H9 (cell line): ENCODE measurements around the gene DGCR8. TPM values are rescaled to one million over a fixed set of nuclear protein-coding genes. Genes with fewer than 3 reads are reported as not detected.

Source experiments
- DNase-seq: peaks from one replicate; pipeline ENCODE4 v3.0.0-alpha.2; 2017
- H2AFZ ChIP-seq: one replicate; pipeline ENCODE4 v1.6.1; 2013; ENCODE audit warnings: mild to moderate bottlenecking, low read length, control low read depth, moderate library complexity
- H2AK5ac ChIP-seq: 2 replicates; pipeline ENCODE4 v1.6.1; 2013; ENCODE audit warnings: low read length, control low read depth, mixed read lengths; ENCODE audit not compliant: insufficient read length
- H2BK120ac ChIP-seq: one replicate; pipeline ENCODE4 v1.6.1; 2013; ENCODE audit warnings: low read depth, mild to moderate bottlenecking, low read length, control low read depth, inconsistent platforms; ENCODE audit not compliant: poor library complexity, severe bottlenecking
- H2BK12ac ChIP-seq: 2 replicates; pipeline ENCODE4 v1.6.1; 2013; ENCODE audit warnings: low read length, control low read depth, mixed read lengths, low read depth; ENCODE audit not compliant: insufficient read length
- H2BK15ac ChIP-seq: 2 replicates; pipeline ENCODE4 v1.6.1; 2013; ENCODE audit warnings: low read depth, low read length, control low read depth
- H2BK20ac ChIP-seq: one replicate; pipeline ENCODE4 v1.6.1; 2013; ENCODE audit warnings: low read depth, mild to moderate bottlenecking, low read length, control low read depth, inconsistent platforms; ENCODE audit not compliant: poor library complexity, severe bottlenecking
- H2BK5ac ChIP-seq: 2 replicates; pipeline ENCODE4 v1.6.1; 2013; ENCODE audit warnings: low read length, control low read depth, mixed read lengths; ENCODE audit not compliant: insufficient read length
- H3K14ac ChIP-seq: 2 replicates; pipeline ENCODE4 v1.6.1; 2013; ENCODE audit warnings: low read length, control low read depth; ENCODE audit not compliant: insufficient read depth
- H3K18ac ChIP-seq: 2 replicates; pipeline ENCODE4 v1.6.1; 2013; ENCODE audit warnings: low read depth, mild to moderate bottlenecking, mixed read lengths, low read length, control low read depth; ENCODE audit not compliant: insufficient read length
- H3K23ac ChIP-seq: 2 replicates; pipeline ENCODE4 v1.6.1; 2013; ENCODE audit warnings: low read length, control low read depth, mixed read lengths, low read depth; ENCODE audit not compliant: insufficient read length
- H3K23me2 ChIP-seq: 2 replicates; pipeline ENCODE4 v1.6.1; 2013; ENCODE audit warnings: low read depth, mild to moderate bottlenecking, mixed read lengths, low read length, control low read depth; ENCODE audit not compliant: insufficient read length, poor library complexity, severe bottlenecking
- H3K27ac ChIP-seq: 2 replicates; pipeline ENCODE4 v1.5.1; 2013; ENCODE audit warnings: low read length, control low read depth, mixed read lengths, low read depth; ENCODE audit not compliant: insufficient read length
- H3K27me3 ChIP-seq: 2 replicates; pipeline ENCODE4 v1.6.1; 2013; ENCODE audit warnings: low read length, control low read depth, inconsistent platforms; ENCODE audit not compliant: insufficient read depth
- H3K4ac ChIP-seq: 2 replicates; pipeline ENCODE4 v1.6.1; 2013; ENCODE audit warnings: low read depth, mild to moderate bottlenecking, control low read depth, inconsistent platforms, low read length, moderate library complexity
- H3K4me1 ChIP-seq: 2 replicates; pipeline ENCODE4 v1.6.1; 2013; ENCODE audit warnings: low read length, control low read depth, inconsistent platforms; ENCODE audit not compliant: insufficient read depth
- H3K4me2 ChIP-seq: 2 replicates; pipeline ENCODE4 v1.6.1; 2013; ENCODE audit warnings: low read length, control low read depth, mixed read lengths; ENCODE audit not compliant: insufficient read length, insufficient read depth
- H3K56ac ChIP-seq: 2 replicates; pipeline ENCODE4 v1.6.1; 2013; ENCODE audit warnings: low read depth, mild to moderate bottlenecking, mixed read lengths, low read length, control low read depth; ENCODE audit not compliant: insufficient read length
- H3K79me1 ChIP-seq: 2 replicates; pipeline ENCODE4 v1.6.1; 2013; ENCODE audit warnings: low read depth, mild to moderate bottlenecking, moderate library complexity, low read length, control low read depth, inconsistent platforms; ENCODE audit not compliant: insufficient read depth, poor library complexity, severe bottlenecking
- H3K79me2 ChIP-seq: 2 replicates; pipeline ENCODE4 v1.6.1; 2013; ENCODE audit warnings: low read length, control low read depth, inconsistent platforms; ENCODE audit not compliant: insufficient read depth
- H3K9ac ChIP-seq: 2 replicates; pipeline ENCODE4 v1.6.1; 2013; ENCODE audit warnings: low read length, control low read depth, mixed read lengths; ENCODE audit not compliant: insufficient read length; ENCODE audit errors: extremely low read depth
- H3K9me3 ChIP-seq: one replicate; pipeline ENCODE4 v1.6.1; 2013; ENCODE audit warnings: low read depth, low read length, inconsistent platforms; ENCODE audit not compliant: control insufficient read depth
- H3T11ph ChIP-seq: one replicate; pipeline ENCODE4 v1.6.1; 2013; ENCODE audit warnings: mild to moderate bottlenecking, low read length, control low read depth, inconsistent platforms
- H4K20me1 ChIP-seq: one replicate; pipeline ENCODE4 v1.6.1; 2013; ENCODE audit not compliant: control insufficient read depth, insufficient read length, insufficient read depth
- H4K5ac ChIP-seq: 2 replicates; pipeline ENCODE4 v1.6.1; 2013; ENCODE audit warnings: low read depth, mild to moderate bottlenecking, mixed read lengths, low read length, control low read depth; ENCODE audit not compliant: insufficient read length
- H4K8ac ChIP-seq: replicated peaks from 2 replicates; pipeline ENCODE4 v1.6.1; 2013; ENCODE audit warnings: low read length, control low read depth, mixed read lengths, low read depth; ENCODE audit not compliant: insufficient read length
- H4K91ac ChIP-seq: 2 replicates; pipeline ENCODE4 v1.6.1; 2013; ENCODE audit warnings: low read depth, mild to moderate bottlenecking, moderate library complexity, mixed read lengths, low read length, control low read depth; ENCODE audit not compliant: insufficient read length
- H3K27ac Mint-ChIP-seq, 3 experiments: 2 replicates in 2 of 3; 3 replicates in 1 of 3; pipeline ENCODE4 v1.8.0; 2020 to 2021; ENCODE audit warnings: mixed read lengths in 3 of 3, mild to moderate bottlenecking in 1 of 3, moderate library complexity in 1 of 3
- H3K27me3 Mint-ChIP-seq: 2 replicates; pipeline ENCODE4 v1.8.0; 2021; ENCODE audit warnings: low read depth, mild to moderate bottlenecking, moderate library complexity, mixed read lengths
- H3K36me3 Mint-ChIP-seq, 3 experiments: 2 replicates in 2 of 3; 3 replicates in 1 of 3; pipeline ENCODE4 v1.8.0; 2020 to 2021; ENCODE audit warnings: low read depth in 3 of 3, mixed read lengths in 3 of 3; ENCODE audit not compliant: insufficient read depth in 1 of 3
- H3K4me1 Mint-ChIP-seq, 2 experiments: 2 replicates each; pipeline ENCODE4 v1.8.0; 2020; ENCODE audit warnings: mixed read lengths in 2 of 2
- H3K4me3 Mint-ChIP-seq, 2 experiments: 2 replicates in 1 of 2; 3 replicates in 1 of 2; pipeline ENCODE4 v1.8.0; 2020 to 2021; ENCODE audit warnings: mild to moderate bottlenecking in 2 of 2, mixed read lengths in 2 of 2, moderate library complexity in 1 of 2
- H3K9me3 Mint-ChIP-seq, 2 experiments: 2 replicates in 1 of 2; 3 replicates in 1 of 2; pipeline ENCODE4 v1.8.0; 2020; ENCODE audit warnings: mild to moderate bottlenecking in 2 of 2, mixed read lengths in 2 of 2, moderate library complexity in 1 of 2
- WGBS: extraction: QIAGEN DNeasy Blood & Tissue Kit; methylation state at CpG from one replicate; pipeline ENCODE4 v1.1.7; 2013; ENCODE audit warnings: missing lambda C conversion rate, low lambda C conversion rate, mixed read lengths; ENCODE audit not compliant: insufficient read length; ENCODE audit errors: extremely low coverage; 5-methylcytosine and 5-hydroxymethylcytosine counted together
- total RNA-seq: library from RNA; stranded (reverse); gene quantifications from 2 replicates; pipeline ENCODE4 v1.2.1, GENCODE V29; 2021
- TF ChIP-seq, protein P1 (sequence below): fragments of 200-600 bp; sonication (generic); conservative IDR thresholded peaks from 3 replicates; pipeline ENCODE4 v1.8.0; 2021; ENCODE audit warnings: antibody characterized with exemption, mild to moderate bottlenecking

DGCR8 gene
- total RNA-seq, 1 experiment from 2014 or later: 74.5 TPM

DNA sequence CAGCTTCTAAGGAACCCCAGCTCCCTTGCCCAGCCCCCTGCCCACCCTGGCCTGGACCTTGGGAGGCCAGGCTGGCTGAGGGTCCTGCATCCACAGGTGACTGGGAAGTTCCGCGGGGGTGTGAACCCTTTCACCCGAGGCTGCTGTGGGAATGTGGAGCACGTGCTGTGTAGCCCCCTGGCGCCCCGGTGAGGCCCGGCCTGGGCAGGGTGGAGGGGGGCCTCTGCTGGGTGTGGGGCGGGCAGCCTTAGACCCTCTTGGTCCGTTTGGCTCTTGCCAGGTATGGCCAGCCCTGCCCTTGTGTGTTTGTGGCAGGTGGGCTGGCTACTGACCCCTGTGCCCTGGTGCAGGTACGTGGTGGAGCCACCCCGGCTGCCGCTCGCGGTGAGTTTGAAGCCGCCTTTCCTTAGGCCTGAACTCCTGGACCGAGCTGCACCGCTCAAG is 60.5 kb downstream of the DGCR8 start:
- no peak overlapping the region for H4K8ac ChIP-seq
- no peaks in the 10 kb centered on the region for H3K9me3 ChIP-seq
- no peak overlapping the region for H3K27ac ChIP-seq
- H2BK5ac ChIP-seq: no peak overlapping the region
- no peak overlapping the region for H3K4me3 Mint-ChIP-seq
- H4K91ac ChIP-seq: no peak overlapping the region
- H2BK12ac ChIP-seq: no peak overlapping the region
- peaks cover 3% of the 10 kb centered on the region for H4K20me1 ChIP-seq
- H3K9me3 Mint-ChIP-seq: no peaks in the 10 kb centered on the region
- H3K18ac ChIP-seq: no peak overlapping the region
- no peak overlapping the region for H3K27ac Mint-ChIP-seq
- no peak overlapping the region for H2AFZ ChIP-seq
- H3K9ac ChIP-seq: no peak overlapping the region
- no peak overlapping the region for H3K4me2 ChIP-seq
- no peak overlapping the region for H3T11ph ChIP-seq
- H3K4me1 Mint-ChIP-seq: no peaks in the 10 kb centered on the region; a peak in 1 of 4 replicates
- no peak for DNase-seq
- H3K23ac ChIP-seq: no peak overlapping the region
- H3K4ac ChIP-seq: no peak overlapping the region
- H2AK5ac ChIP-seq: no peak overlapping the region
- H3K79me2 ChIP-seq: no peaks in the 10 kb centered on the region; the same call in 1 of the 2 replicates
- no peaks in the 10 kb centered on the region for H3K79me1 ChIP-seq
- H2BK15ac ChIP-seq: no peak overlapping the region
- no peaks in the 10 kb centered on the region for H3K27me3 Mint-ChIP-seq
- no CpG with 5 or more reads among the region's 17 CpGs for WGBS
- no peaks in the 10 kb centered on the region for H3K23me2 ChIP-seq
- no peaks in the 10 kb centered on the region; a peak in 3 of 7 replicates for H3K36me3 Mint-ChIP-seq
- no peak overlapping the region for H2BK20ac ChIP-seq
- no peak overlapping the region for H3K56ac ChIP-seq
- no peak overlapping the region for H2BK120ac ChIP-seq
- no peak overlapping the region for H4K5ac ChIP-seq
- TF ChIP-seq, protein P1, sequence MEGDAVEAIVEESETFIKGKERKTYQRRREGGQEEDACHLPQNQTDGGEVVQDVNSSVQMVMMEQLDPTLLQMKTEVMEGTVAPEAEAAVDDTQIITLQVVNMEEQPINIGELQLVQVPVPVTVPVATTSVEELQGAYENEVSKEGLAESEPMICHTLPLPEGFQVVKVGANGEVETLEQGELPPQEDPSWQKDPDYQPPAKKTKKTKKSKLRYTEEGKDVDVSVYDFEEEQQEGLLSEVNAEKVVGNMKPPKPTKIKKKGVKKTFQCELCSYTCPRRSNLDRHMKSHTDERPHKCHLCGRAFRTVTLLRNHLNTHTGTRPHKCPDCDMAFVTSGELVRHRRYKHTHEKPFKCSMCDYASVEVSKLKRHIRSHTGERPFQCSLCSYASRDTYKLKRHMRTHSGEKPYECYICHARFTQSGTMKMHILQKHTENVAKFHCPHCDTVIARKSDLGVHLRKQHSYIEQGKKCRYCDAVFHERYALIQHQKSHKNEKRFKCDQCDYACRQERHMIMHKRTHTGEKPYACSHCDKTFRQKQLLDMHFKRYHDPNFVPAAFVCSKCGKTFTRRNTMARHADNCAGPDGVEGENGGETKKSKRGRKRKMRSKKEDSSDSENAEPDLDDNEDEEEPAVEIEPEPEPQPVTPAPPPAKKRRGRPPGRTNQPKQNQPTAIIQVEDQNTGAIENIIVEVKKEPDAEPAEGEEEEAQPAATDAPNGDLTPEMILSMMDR: no peak
- H3K14ac ChIP-seq: no peak overlapping the region
- H3K4me1 ChIP-seq: no peaks in the 10 kb centered on the region
- H3K27me3 ChIP-seq: no peaks in the 10 kb centered on the region
